GM10266 (cell line): ENCODE results near the gene SAMD4B.

Experiments used
- DNase-seq: peaks from one replicate; pipeline ENCODE4 v3.0.0; 2012; ENCODE audit errors: extremely low spot score
- TF ChIP-seq, protein P1 (sequence below): IDR thresholded peaks from 2 replicates; pipeline ENCODE4 v1.5.1; 2012; ENCODE audit warnings: mild to moderate bottlenecking, low read depth; ENCODE audit not compliant: control insufficient read depth, insufficient read depth; ENCODE audit errors: missing control alignments

The SAMD4B gene

GRCh38 chr19:39321832-39322176, 20.4 kb upstream of the SAMD4B start:
- DNase-seq, result no peak

DNA sequence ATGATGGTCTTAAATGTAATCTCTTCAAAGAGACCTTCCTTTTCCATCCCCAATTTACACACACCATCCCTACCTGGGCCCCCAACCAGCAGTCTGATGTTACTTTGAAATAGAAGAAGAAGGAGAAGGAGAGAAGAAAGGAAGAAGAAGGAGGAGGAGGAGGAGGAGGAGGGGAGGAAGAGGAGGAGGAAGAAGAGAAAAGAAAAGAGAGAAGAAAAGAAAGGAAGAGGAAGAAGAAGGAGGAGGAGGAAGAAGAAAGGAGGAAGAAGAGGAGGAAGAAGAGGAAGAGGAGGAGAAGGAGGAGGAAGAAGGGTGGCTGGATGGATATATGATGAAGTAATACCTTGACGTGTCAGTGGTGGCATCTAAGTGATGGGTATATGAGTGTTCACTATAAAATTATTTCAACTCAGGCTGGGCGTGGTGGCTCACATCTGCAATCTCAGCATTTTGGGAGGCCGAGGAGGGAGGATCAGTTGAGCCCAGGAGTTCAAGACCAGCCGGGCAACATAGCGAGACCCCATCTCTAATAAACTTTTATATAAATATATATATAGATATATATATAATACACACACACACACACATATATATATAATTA, 17.9 kb upstream of the SAMD4B start:
- TF ChIP-seq, protein P1, sequence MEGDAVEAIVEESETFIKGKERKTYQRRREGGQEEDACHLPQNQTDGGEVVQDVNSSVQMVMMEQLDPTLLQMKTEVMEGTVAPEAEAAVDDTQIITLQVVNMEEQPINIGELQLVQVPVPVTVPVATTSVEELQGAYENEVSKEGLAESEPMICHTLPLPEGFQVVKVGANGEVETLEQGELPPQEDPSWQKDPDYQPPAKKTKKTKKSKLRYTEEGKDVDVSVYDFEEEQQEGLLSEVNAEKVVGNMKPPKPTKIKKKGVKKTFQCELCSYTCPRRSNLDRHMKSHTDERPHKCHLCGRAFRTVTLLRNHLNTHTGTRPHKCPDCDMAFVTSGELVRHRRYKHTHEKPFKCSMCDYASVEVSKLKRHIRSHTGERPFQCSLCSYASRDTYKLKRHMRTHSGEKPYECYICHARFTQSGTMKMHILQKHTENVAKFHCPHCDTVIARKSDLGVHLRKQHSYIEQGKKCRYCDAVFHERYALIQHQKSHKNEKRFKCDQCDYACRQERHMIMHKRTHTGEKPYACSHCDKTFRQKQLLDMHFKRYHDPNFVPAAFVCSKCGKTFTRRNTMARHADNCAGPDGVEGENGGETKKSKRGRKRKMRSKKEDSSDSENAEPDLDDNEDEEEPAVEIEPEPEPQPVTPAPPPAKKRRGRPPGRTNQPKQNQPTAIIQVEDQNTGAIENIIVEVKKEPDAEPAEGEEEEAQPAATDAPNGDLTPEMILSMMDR, result no peak
- DNase-seq, result no peak

More at GRCh38 chr19:39321832-39322176, 20.4 kb upstream of the SAMD4B start:
- TF ChIP-seq, protein P1, result no peak

GRCh38 chr19:39325778-39326665, 16.2 kb upstream of the SAMD4B start:
- DNase-seq, result no peak
- TF ChIP-seq, protein P1, result no peak

DNA sequence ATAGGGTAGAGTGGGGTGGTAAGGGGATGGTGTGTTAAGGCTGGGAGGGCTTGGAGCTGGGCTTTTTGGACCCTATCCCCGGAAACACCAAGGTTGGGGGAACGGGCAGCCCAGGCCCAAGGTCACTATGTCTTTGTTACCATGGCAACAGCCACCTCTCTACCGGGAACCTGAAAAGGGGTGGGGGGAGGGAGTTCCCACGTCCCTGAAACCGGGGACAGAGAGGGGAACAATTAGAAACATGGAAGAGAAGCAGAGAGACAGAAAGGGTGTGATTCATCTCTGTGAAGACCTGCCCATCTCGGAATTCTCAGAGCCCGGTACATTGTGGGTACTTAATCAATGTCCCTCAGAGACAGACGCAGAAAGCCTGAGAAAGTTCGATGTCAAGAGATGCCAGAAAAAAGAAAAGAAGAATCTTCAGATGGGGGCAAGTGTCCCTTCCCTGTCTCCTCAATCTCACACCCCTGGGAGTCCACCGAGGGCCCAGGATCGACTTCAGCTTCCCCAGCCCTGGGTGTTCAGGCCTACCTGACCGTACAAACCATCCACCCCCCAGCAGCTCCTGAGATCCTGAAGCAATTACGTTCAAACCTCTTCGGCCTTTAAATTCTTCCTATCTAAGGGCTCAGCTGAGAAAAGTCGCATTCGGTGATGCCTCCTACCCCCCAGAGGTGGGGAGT, 14.7 kb upstream of the SAMD4B start:
- no peak for DNase-seq
- TF ChIP-seq, protein P1, result no peak

DNA sequence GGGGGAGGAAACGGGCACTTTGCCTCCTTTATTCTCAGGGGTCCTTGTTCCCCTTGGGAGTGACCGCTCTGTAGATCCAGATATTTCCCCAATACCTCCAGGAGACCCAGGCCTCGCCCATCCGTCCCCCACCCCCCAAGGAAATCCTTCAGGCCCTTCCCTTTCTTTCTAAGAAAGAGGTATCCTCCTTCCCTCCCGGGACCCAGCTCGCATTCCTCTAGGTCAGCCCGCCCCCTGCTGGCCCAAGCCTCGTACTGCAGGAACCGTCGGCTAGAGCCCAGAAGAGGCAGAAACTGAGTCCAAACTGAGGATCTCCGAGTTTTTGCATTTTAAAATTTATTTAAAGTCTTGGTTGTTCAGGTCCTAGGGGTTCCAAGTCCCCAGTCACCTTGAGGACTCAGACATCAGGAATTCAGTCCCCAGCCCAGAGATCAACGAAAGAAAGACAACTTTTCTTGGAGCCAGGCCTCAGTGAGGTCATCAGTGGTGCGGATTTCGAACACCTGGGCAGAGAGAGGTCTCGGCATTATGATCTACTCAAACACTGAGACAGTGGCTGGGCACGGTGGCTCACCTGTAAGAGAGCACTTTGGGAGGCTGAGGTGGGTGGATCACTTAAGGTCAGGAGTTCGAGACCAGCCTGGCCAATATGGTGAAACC, 14.0 kb upstream of the SAMD4B start:
- TF ChIP-seq, protein P1, result peak; percentile 95
- DNase-seq, result peak; percentile 78

- no peak for DNase-seq
- TF ChIP-seq, protein P1, result no peak
Observed at GRCh38 chr19:39329948-39330347, 12.3 kb upstream of the SAMD4B start.
